Measurements from ENCODE around the gene PPP6R3. TPM values are rescaled to one million over a fixed set of nuclear protein-coding genes. Genes with fewer than 3 reads are reported as not detected.

Gene PPP6R3
- total and polyA plus RNA-seq, 2 of the 8 experiments (the other 6 are each of a cell fraction or from before 2014, with no cell fraction given): 44.6 to 150 TPM

- no peak overlapping the region for H3K4ac ChIP-seq (replicated peaks; ENCODE audit: insufficient read length, low read depth, low read length)
- H2BK120ac ChIP-seq (replicated peaks; ENCODE audit: low read depth, low read length): no peak overlapping the region
- peaks cover 0 to 8% (median 3%) of the 10 kb centered on the region in 4 experiments; a peak in 6 of 7 replicates for H3K4me1 ChIP-seq (replicated peaks in 1 of 4; ENCODE audit: control insufficient read depth in 3 of 4, insufficient read depth in 4 of 4, low read length in 3 of 4)
- FAIRE-seq (no peak), DNase-seq (ENCODE audit: low read depth in 1 of 2, low spot score in 2 of 2) (no peak)
- ChIA-PET POLR2A (ENCODE audit: partially characterized antibody) (interaction anchor here (0.8 to 1.3 kb wide), 2 partner anchors 11 to 59 kb away, joined by 4 read pairs; no protein-coding TSS in a partner anchor), CTCF (ENCODE audit: partially characterized antibody) (no interaction called here)
- H3K9ac ChIP-seq (replicated peaks in 1 of 4; ENCODE audit: extremely low read depth in 1 of 4, low read depth in 3 of 4, low read length in 3 of 4): peak overlapping the region; percentile 35 to 97 (median 79); a peak in 6 of 7 replicates
- H2AFZ ChIP-seq (ENCODE audit: low read length): no peak overlapping the region
- no peaks in the 10 kb centered on the region; a peak in 2 of 8 replicates for H3K36me3 ChIP-seq (ENCODE audit: control insufficient read depth in 2 of 4, insufficient read depth in 4 of 4, low read length in 3 of 4)
- H3K4me2 ChIP-seq (ENCODE audit: insufficient read depth in 1 of 2, low read depth in 2 of 2, low read length in 2 of 2): peak overlapping the region; percentile 98
- no peak overlapping the region for H4K91ac ChIP-seq (replicated peaks; ENCODE audit: insufficient read length, low read length)
- no peak overlapping the region for H3K14ac ChIP-seq (ENCODE audit: insufficient read length)
- H3K23me2 ChIP-seq (ENCODE audit: low read depth, low read length): peaks cover 12% of the 10 kb centered on the region
- H3K79me1 ChIP-seq (ENCODE audit: low read depth, low read length): peaks cover 6% of the 10 kb centered on the region
- H3K23ac ChIP-seq (ENCODE audit: insufficient read length): no peak overlapping the region
- no peaks in the 10 kb centered on the region for H3K27me3 ChIP-seq (replicated peaks in 1 of 4; ENCODE audit: control insufficient read depth in 3 of 4, extremely low read depth in 1 of 4, insufficient read depth in 3 of 4, low read length in 3 of 4)
- 10% methylated on average over 12 of the region's 12 CpGs; no CpG with 5 or more reads in 1 of the 2 experiments for WGBS, 2 experiments (ENCODE audit: extremely low coverage in 1 of 2, insufficient coverage in 1 of 2, insufficient read length in 1 of 2, insufficient replicate concordance in 2 of 2, low coverage in 1 of 2, low lambda C conversion rate in 2 of 2, missing lambda C conversion rate in 1 of 2)
- H2BK12ac ChIP-seq (ENCODE audit: low read depth, low read length): no peak overlapping the region
- no peak overlapping the region for H3K56ac ChIP-seq (replicated peaks; ENCODE audit: insufficient read length, low read depth, low read length)
- no peak overlapping the region for H4K5ac ChIP-seq (ENCODE audit: insufficient read length, low read depth, low read length)
- H4K20me1 ChIP-seq (replicated peaks in 1 of 2; ENCODE audit: control insufficient read depth in 1 of 2, insufficient read depth in 2 of 2, low read length in 2 of 2): peaks cover 28 to 32% of the 10 kb centered on the region in 2 experiments
- no peak overlapping the region for H2BK20ac ChIP-seq (ENCODE audit: low read length)
- H3K79me2 ChIP-seq (ENCODE audit: control insufficient read depth in 1 of 2, insufficient read depth in 2 of 2, low read length in 2 of 2): peaks cover 50 to 57% of the 10 kb centered on the region in 2 experiments
- no peak overlapping the region for H4K8ac ChIP-seq (ENCODE audit: extremely low read depth, insufficient read depth, low read length)
- peak overlapping the region; percentile 92 to 99 (median 95) for H3K4me3 ChIP-seq (ENCODE audit: extremely low read depth in 1 of 4, insufficient read depth in 2 of 4, low read depth in 3 of 4, low read length in 4 of 4)
- H3K9me3 ChIP-seq (ENCODE audit: insufficient read depth in 2 of 2, low read depth in 1 of 2, low read length in 1 of 2): no peaks in the 10 kb centered on the region
- H3K18ac ChIP-seq (ENCODE audit: extremely low read depth, low read length): no peak overlapping the region
- H3K27ac ChIP-seq (ENCODE audit: low read depth, low read length): no peak overlapping the region
- no peak overlapping the region; the same call in 1 of the 2 replicates for H2AK5ac ChIP-seq (ENCODE audit: low read depth, low read length)
- no peak overlapping the region for H2BK5ac ChIP-seq (ENCODE audit: low read depth, low read length)
- TF ChIP-seq SAP30 (IDR thresholded peaks at IDR 0.05; ENCODE audit: insufficient read depth, insufficient replicate concordance, low read length) (peak; percentile 81), PHF8 (conservative IDR thresholded peaks at IDR 0.05; ENCODE audit: low read depth, low read length) (no peak), SP4 (IDR thresholded peaks at IDR 0.05; ENCODE audit: low read length) (no peak), SIN3A (conservative IDR thresholded peaks at IDR 0.05 in 1 of 2, IDR thresholded peaks at IDR 0.05 in 1 of 2; ENCODE audit: low read depth in 1 of 2, low read length in 2 of 2) (0 out of 4 replicates have a peak, but pooled peaks of 1 of the 2 experiments have one; percentile 43)
- no peak overlapping the region for H2BK15ac ChIP-seq (ENCODE audit: low read length)
These were observed 994 bp downstream of the PPP6R3 start for GRCh38 chr11:68461575-68461917.
